ENCODE measurements around the gene CBX8. TPM values are rescaled to one million over a fixed set of nuclear protein-coding genes. Genes with fewer than 3 reads are reported as not detected.

Gene CBX8
- total and polyA plus RNA-seq, 2 experiments from 2014 or later: 6.5 to 8.6 TPM

DNA sequence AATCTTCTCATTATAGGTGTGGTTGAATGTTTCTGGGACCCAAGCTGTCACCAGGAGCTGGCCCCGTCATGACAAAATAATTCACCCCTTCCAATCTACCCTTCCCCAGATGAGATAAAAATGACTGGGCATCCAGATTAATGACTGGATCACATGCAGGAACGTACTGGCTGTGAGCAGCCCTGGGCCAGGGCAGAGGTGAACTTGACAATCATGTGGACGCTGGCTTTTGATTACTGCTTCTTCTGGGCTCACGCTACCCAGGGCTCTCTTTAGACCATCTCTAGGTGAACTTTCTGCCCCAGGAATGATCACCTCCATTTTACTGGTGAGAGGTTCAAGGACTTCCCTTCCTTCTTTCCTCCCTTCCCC is 24.1 kb upstream of the CBX8 start:
- no peaks in the 10 kb centered on the region for H3K79me2 ChIP-seq
- TF ChIP-seq, protein P1, sequence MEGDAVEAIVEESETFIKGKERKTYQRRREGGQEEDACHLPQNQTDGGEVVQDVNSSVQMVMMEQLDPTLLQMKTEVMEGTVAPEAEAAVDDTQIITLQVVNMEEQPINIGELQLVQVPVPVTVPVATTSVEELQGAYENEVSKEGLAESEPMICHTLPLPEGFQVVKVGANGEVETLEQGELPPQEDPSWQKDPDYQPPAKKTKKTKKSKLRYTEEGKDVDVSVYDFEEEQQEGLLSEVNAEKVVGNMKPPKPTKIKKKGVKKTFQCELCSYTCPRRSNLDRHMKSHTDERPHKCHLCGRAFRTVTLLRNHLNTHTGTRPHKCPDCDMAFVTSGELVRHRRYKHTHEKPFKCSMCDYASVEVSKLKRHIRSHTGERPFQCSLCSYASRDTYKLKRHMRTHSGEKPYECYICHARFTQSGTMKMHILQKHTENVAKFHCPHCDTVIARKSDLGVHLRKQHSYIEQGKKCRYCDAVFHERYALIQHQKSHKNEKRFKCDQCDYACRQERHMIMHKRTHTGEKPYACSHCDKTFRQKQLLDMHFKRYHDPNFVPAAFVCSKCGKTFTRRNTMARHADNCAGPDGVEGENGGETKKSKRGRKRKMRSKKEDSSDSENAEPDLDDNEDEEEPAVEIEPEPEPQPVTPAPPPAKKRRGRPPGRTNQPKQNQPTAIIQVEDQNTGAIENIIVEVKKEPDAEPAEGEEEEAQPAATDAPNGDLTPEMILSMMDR (IDR thresholded peaks at IDR 0.05; ENCODE audit: poor library complexity): no peak
- no peak for TF ChIP-seq EZH2phosphoT487 (IDR thresholded peaks at IDR 0.05; ENCODE audit: low read depth, severe bottlenecking, unreplicated experiment)
- TF ChIP-seq EZH2 (IDR thresholded peaks at IDR 0.05; ENCODE audit: borderline replicate concordance): no peak
- no peak overlapping the region for H2AFZ ChIP-seq
- H3K9me2 ChIP-seq (replicated peaks; ENCODE audit: insufficient read depth): no peaks in the 10 kb centered on the region
- no peak overlapping the region for H3K27ac ChIP-seq
- no peak overlapping the region for H3K4me3 ChIP-seq
- peaks cover 40% of the 10 kb centered on the region for H3K27me3 ChIP-seq
- WGBS (ENCODE audit: low lambda C conversion rate, missing lambda C conversion rate): 84% methylated on average over 4 of the region's 4 CpGs
- DNase-seq (ENCODE audit: low spot score): no peak
- no peaks in the 10 kb centered on the region for H3K36me3 ChIP-seq (replicated peaks; ENCODE audit: insufficient read depth, low read depth)
- H3K4me2 ChIP-seq: no peak overlapping the region
- no peaks in the 10 kb centered on the region for H3K4me1 ChIP-seq (ENCODE audit: insufficient read depth)
- H3K9me3 ChIP-seq (ENCODE audit: low read depth): no peaks in the 10 kb centered on the region
- H4K20me1 ChIP-seq (ENCODE audit: insufficient read depth, poor library complexity, severe bottlenecking): no peaks in the 10 kb centered on the region

DNA sequence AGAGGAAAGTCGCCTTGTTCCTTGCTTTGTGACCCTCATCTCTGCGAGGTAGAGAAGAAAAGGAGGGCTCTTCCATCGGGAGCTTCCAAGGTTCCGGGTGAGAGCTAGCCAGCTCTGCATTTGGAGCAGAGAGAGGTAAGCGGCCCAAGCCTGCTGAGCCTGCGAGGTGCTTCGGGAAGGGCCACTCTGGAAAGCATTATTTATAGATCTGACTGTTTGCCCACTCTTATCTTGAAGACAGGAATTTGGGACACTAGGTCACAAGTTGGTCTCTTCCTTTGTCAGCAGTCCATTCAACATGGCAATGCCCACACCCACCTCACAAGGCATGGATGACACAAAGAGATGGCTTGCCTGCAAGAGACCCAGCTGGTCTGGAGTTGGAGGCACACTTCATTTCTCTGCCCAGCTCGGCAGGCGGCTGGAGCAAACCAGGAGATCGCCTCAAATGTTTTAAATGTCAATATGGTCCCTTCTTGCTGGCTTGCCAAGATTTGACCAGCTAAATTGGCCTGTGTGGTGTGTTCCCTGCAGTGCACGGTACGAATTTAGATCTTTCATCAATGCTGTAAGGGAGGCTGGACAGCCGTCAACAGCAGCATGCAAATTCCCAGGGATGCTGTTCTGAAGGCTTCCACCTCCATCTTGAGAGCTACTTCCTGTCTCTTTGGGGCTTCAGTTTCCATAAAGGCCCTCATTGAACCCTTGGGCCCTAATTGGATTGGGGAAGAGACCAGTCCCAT is 22.8 kb upstream of the CBX8 start:
- no peak for DNase-seq (ENCODE audit: low spot score)
- H3K9me3 ChIP-seq (ENCODE audit: low read depth): no peaks in the 10 kb centered on the region
- H4K20me1 ChIP-seq (ENCODE audit: insufficient read depth, poor library complexity, severe bottlenecking): no peaks in the 10 kb centered on the region
- no peaks in the 10 kb centered on the region for H3K36me3 ChIP-seq (replicated peaks; ENCODE audit: insufficient read depth, low read depth)
- H3K4me2 ChIP-seq: no peak overlapping the region
- TF ChIP-seq, protein P1 (IDR thresholded peaks at IDR 0.05; ENCODE audit: poor library complexity): no peak
- TF ChIP-seq EZH2phosphoT487 (IDR thresholded peaks at IDR 0.05; ENCODE audit: low read depth, severe bottlenecking, unreplicated experiment): no peak
- no peak for TF ChIP-seq EZH2 (IDR thresholded peaks at IDR 0.05; ENCODE audit: borderline replicate concordance)
- no peaks in the 10 kb centered on the region for H3K9me2 ChIP-seq (replicated peaks; ENCODE audit: insufficient read depth)
- no peak overlapping the region for H2AFZ ChIP-seq
- H3K27me3 ChIP-seq: peaks cover 52% of the 10 kb centered on the region
- H3K27ac ChIP-seq: no peak overlapping the region
- WGBS (ENCODE audit: low lambda C conversion rate, missing lambda C conversion rate): 84% methylated on average over 13 of the region's 13 CpGs
- H3K4me1 ChIP-seq (ENCODE audit: insufficient read depth): peaks cover 10% of the 10 kb centered on the region
- no peak overlapping the region for H3K4me3 ChIP-seq
- H3K79me2 ChIP-seq: no peaks in the 10 kb centered on the region

DNA sequence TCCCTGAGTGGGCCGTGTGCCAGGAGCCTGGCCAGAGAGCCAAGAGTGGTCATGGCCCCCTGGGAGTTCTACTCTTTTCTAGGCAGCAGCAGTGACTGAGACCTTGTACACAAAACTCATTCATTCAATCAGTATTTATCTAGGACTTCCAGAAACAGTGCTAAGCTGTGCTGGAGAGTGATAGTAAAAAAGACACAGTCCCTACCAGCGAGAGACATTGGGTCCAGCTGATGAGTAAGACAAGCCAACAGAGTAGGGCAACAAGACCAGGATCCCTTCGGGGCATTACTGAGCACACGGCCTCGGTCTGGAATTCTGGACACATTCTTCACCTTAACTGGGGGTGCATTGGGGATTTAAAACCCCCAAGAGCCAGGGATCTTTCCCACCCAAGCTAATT is 22.2 kb upstream of the CBX8 start:
- Histone ChIP-seq H4K20me1 (ENCODE audit: insufficient read depth, poor library complexity, severe bottlenecking) (no peaks in the 10 kb centered on the region), H3K27me3 (peaks cover 58% of the 10 kb centered on the region), H3K36me3 (replicated peaks; ENCODE audit: insufficient read depth, low read depth) (no peaks in the 10 kb centered on the region), H3K9me2 (replicated peaks; ENCODE audit: insufficient read depth) (no peaks in the 10 kb centered on the region), H3K27ac (no peak overlapping the region), H3K79me2 (no peaks in the 10 kb centered on the region), H2AFZ (no peak overlapping the region), H3K4me1 (ENCODE audit: insufficient read depth) (peaks cover 14% of the 10 kb centered on the region), H3K4me3 (no peak overlapping the region), H3K9me3 (ENCODE audit: low read depth) (no peaks in the 10 kb centered on the region), H3K4me2 (no peak overlapping the region)
- WGBS (ENCODE audit: low lambda C conversion rate, missing lambda C conversion rate): 80% methylated on average over 5 of the region's 5 CpGs
- DNase-seq (ENCODE audit: low spot score): no peak
- no peak for TF ChIP-seq EZH2phosphoT487 (IDR thresholded peaks at IDR 0.05; ENCODE audit: low read depth, severe bottlenecking, unreplicated experiment)
- TF ChIP-seq, protein P1 (IDR thresholded peaks at IDR 0.05; ENCODE audit: poor library complexity): no peak
- TF ChIP-seq EZH2 (IDR thresholded peaks at IDR 0.05; ENCODE audit: borderline replicate concordance): no peak
